ENCODE measurements around the gene LONRF2.

DNA sequence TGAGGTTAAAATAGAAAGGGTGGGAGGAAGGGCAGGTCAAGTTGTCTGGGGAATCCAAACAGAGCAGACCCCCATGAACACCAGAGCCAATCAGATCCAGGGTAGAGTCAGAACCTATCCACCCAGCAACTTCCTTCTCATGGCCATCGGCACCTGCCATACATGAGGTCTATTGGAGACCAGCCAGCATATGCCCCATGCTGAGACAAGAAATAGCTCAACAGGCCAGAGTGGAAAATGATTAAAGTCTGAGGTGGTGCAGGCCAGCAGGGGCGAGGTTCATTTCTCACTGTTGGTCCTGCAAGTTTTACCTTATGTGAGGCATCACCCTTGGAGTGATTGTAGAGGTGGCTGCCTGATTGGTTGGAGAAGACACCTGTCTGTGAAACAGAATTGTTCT is 89.2 kb downstream of the LONRF2 start:
- TF ChIP-seq, protein P1, sequence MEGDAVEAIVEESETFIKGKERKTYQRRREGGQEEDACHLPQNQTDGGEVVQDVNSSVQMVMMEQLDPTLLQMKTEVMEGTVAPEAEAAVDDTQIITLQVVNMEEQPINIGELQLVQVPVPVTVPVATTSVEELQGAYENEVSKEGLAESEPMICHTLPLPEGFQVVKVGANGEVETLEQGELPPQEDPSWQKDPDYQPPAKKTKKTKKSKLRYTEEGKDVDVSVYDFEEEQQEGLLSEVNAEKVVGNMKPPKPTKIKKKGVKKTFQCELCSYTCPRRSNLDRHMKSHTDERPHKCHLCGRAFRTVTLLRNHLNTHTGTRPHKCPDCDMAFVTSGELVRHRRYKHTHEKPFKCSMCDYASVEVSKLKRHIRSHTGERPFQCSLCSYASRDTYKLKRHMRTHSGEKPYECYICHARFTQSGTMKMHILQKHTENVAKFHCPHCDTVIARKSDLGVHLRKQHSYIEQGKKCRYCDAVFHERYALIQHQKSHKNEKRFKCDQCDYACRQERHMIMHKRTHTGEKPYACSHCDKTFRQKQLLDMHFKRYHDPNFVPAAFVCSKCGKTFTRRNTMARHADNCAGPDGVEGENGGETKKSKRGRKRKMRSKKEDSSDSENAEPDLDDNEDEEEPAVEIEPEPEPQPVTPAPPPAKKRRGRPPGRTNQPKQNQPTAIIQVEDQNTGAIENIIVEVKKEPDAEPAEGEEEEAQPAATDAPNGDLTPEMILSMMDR (conservative IDR thresholded peaks at IDR 0.05; ENCODE audit: low read depth, low read length), result no peak
- TF ChIP-seq EZH2 (IDR thresholded peaks at IDR 0.05; ENCODE audit: low read length, unreplicated experiment), result no peak
